Cerebellar nuclear complex (tissue), 1 donor: ENCODE results near the gene MYG1.
A peak's percentile ranks its signal among the peaks of the same experiment; 100 is the strongest.
"Not testable (repeated sequence)": the region's sequence is repeated elsewhere in the genome, so short reads cannot be mapped to it uniquely, and the experiment has no call there.

Experiments
- DNase-seq, 2 experiments: peaks; one replicate each; lab custom pipeline; 2025; lab: John Stamatoyannopoulos, UW

Gene MYG1

DNA sequence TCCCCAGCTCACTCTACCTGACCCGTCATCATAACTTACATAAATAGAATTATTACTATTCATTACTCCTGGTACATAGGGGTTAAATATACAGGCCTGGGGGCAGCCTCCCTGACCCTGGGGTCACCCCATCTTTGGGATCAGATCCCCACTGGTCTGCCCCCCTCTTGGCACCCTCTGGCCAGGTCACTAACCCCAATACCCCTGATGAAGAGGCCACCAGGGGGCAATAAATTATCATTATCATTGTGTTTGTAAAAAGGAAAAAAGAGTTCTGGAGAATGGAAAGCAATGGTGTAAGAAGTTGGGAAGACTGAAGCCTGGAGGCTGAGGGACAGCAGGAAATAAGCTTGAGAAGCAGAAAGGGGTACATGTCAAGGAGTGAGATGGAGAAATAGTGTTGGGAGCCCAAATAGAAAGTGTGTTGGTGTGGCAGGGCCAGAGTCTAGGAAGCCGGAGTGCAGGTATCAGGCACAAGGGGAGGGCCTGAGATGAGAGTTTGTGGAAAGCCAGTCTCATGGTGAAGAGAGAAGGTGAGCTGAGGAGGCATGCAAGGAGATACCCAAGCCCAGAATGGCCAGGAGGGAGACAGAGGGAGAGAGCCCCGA lies 28.0 kb downstream of the MYG1 start:
- DNase-seq, result no peak

DNA sequence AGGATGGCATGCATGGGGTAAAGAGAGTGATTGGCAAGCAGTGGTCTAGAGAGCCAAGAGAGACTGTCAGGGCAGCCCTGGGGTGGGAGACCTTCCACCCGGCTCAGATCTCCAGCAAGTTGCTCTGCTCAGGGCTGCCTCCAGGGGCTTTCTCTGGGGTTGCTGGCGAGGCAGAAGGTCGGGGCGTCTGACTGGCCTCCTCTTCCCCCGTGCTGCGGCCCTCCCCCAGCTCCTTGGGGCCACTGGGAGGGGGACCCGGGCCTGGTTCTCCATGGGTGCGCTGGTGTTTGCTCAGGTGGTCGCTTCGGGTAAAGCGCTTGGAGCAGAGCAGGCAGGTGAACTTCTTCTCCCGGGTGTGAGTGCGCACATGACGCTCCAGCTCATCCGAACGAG lies 28.5 kb downstream of the MYG1 start:
- DNase-seq, result no peak

DNA sequence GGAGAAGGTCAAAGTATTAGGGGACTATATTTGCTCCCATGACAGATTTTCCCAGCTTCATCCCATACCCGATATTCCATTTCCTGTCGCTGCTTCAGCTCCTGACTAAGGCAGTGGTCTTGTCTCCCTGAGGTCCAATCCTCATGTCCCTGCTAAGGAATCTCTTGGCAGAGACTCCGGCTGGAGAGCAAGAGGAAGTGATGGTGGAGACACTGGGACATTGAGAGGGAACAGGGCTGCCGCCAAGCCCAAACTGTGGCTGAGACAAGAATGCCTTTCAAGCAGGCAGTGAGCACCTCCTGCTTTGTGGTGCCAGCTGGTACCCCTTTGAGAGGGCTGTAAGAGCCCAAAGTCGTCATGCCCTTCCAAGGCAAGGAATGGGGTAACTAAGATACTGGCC lies 31.2 kb downstream of the MYG1 start:
- no peak for DNase-seq

DNA sequence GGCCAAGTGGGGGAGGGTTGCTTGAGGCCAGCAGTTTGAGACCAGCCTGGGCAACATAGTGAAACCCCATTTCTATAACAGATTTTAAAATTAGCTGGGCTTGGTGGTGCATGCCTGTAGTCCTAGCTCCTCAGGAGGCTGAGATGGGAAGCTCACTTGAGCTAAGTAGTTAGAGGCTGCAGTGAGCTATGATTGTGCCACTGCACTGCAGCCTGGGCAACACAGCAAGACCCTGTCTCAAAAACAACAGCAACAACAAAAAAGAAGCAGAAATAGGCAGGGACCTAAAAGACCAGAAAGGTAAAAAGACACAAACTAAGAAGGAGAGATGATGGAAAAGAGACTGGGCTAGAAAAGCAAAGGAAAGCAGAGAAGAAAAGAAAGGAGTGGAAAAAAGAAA lies 32.8 kb downstream of the MYG1 start:
- DNase-seq, result not testable (repeated sequence)

DNA sequence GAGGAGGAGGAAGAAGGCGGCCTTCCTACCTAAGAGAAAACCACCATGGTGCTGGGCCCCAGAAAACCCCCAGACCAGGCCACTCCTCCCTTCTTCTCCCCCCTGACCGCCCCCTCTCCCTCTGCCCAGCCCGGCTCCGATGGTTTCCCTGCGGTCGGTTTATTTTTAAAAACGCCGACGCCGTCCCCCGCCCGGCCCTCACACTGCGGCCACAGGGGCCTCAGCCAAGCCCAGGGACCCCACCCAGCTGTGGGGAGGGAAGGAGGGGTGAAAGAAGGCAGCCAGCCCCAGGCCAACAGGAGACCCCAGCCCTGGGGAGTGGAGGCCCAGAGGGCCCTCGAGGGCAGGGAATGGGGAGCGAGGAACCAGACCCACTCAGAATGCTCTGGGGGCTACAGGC lies 33.2 kb downstream of the MYG1 start:
- no peak for DNase-seq

DNA sequence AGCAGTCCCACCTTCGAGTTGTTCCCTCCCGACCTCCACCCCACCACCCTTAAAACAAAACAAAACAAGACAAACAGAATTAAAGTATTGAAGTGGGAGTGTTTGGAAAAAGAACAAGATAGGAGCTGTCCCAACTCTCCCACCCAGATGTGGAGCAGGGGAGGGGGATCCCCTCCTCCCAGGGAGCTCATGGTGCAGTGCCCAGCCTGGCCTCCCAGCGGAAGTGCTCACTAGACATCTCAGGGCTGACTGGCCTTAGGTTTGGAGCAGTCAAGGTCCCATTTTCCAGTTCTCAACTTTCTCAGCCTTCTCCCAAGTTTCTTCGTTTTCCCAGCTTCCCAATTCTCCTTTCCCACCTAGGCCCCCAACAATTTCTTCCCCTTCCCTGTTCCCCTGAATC lies 33.8 kb downstream of the MYG1 start:
- no peak for DNase-seq

DNA sequence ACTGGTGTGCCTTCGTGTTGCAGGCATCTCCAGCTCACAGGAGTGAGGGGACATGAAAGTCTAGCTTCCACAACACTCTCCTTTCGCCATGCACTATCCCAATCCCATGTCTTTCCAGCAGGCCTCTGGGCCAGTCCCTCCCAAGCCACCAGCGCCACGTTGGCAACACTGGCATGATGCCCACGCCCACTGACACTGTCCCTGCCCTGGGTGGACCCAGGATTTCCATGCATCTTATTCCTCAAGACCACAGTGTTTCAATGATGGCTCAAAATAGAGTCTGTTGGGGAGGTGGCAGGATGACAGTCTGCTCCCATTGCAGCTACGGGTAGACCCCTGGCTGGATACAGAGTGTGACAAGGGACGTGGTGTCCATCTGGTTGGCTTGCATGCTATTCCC lies 34.4 kb downstream of the MYG1 start:
- DNase-seq, result no peak

DNA sequence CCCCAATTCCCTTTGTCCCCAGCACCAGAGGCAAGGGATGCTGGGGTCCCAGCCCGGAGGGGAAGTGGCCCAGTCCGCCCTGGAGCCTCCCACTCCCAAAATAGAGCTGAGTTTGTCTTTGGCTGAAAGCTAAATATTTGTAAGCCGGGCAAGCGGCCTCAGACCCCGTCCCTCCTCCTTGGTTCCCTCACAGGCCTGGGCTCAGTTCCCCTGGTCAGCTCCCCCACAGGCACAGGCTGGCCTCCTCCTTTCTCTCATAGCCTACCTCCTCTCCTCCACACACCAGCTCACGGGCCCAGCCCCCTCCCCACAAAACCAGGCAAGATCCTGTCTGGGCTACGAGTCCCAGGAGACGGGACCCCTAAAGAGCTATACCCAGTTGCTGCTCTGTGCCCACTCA lies 35.3 kb downstream of the MYG1 start:
- DNase-seq, result no peak

DNA sequence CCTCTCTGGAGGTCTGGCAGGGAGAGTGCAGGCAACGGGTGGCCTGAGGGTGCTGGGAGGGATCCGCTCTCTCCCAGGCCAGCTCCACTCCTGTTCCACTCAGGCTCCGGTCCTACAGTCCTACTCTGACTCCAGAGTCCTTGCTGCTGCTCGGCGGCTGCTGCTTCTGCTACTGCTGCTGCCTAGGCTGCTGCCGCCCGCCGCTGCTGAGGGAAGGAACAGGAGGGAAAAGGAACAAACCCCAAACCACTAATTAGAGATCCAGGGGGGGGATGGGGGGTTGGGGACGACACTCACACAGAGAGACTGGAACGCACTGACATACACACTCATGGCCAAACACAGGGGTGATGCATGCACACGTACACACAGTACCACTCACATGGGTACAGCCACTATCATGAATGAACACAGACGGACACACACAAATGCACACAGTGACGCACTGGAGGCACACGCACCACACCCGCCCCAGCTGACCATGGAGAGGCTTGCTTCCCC lies 36.7 kb downstream of the MYG1 start, which contains the start of gene SP7:
Gene SP7 (minus strand): TSS at position 174 of the 501 bp plus-strand sequence. CDS start 708 bp downstream, outside the sequence.
- no peak for DNase-seq

DNA sequence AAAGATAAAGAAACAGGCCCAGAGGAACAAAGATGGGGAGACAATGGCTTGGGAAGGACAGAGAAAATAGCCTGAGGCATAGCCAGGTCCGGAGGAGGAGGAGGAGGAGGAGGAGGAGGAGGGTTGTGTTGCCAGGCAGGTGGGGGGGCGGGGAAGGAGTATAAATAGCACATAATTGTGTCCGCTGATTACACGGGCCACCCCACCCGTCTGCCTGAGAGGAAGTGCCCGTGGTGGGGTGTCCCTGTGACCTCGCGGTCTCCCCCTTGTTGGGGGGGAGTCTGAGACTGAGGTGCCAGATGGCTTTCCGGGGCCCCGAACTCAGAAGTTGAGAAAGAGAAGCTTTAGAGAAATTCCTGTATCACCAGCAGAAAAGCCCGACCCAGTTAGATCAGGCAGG lies 38.5 kb downstream of the MYG1 start:
- no peak for DNase-seq

DNA sequence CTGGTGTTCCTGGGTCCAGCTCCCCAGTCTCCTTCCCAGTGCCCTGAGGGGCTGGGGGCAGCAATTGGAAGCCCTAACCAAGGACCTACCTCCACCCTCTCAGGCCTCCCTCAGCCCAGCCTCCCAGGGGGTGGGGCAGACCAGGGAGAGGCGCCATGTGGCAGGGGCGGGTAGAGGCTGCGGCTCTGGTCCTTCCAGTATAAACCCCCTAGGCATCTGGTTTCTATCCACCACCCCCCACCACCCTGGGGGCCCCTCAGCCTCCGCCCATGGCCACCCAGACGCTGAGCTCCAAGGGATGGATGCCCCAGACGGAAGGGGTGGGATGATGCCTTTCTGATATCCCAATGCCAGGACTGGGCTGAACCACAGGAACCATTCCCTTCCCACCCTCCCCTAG lies 39.4 kb downstream of the MYG1 start:
- DNase-seq, result no peak

DNA sequence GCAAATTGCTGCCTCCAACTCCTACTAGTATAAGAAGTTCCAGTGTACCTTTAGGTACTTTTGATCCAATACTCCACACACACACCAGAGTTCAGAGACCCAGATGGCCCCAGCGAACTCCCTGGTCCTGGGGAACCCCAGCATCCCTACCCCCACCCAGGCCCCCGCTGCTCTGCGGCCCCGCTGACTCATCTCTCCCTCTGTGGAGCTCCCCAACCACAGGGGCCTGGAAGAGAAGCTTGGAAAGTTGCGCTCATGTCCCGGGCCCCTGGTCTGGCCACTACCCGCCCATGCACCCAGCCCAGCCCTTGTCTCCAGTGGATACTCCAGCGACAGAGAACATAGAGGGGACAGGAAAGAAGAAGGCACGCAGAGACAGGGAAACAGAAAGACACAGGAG lies 40.9 kb downstream of the MYG1 start:
- DNase-seq, result no peak

DNA sequence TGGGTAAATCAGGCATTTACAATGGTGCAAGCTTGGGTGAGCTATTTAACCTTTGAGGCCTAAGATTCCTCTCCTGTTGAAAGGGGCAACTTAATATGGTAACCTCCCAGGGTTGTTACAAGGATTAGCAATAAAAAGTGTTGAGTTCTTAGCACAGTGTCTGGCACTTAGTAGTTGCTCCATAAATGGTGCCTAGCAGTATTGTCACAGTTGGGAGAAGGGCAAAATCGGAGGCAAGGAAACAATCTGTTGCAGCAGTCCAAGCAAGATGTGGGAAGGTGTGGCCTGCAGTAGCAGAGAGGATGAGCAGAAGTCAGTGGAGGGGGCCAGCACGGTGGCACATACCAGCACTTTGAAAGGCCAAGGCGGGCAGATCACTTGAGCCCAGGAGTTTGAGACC lies 44.0 kb downstream of the MYG1 start:
- no peak for DNase-seq

DNA sequence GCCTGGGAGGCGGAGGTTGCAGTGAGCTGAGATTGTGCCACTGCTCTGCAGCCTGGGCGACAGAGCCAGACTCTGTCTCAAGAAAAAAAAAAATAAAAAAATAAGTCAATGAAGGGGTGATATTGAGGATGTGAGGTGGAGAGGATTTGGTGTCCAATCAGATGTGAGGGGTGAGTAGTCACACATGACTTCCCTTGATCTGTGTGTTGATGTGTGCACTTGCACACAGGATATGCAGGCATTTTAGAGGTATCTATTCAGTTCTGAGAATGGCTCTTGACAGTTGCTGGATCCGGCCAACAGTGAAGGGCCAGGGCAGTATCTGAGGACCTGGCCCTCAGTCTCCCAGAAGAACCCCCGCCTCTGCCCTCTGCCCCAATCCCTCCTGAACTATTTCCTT lies 44.5 kb downstream of the MYG1 start:
- no peak for DNase-seq

DNA sequence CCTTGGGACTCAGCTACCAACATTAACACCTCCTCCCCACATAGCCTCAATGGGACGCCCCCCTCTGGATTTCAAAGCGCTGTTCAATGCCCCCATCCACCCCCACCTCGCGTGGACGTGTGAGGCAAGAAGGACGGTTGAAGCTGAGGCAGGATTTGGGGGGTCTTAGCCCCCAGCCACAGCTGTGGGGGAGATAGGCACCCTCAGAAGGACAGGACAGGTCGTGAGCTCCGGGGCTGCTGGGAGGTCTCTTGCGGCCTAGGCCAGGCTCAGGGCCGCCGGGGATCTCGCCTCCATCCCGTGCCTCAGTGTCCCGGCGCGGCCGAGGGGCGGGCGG lies 45.0 kb downstream of the MYG1 start:
- DNase-seq, result no peak

DNA sequence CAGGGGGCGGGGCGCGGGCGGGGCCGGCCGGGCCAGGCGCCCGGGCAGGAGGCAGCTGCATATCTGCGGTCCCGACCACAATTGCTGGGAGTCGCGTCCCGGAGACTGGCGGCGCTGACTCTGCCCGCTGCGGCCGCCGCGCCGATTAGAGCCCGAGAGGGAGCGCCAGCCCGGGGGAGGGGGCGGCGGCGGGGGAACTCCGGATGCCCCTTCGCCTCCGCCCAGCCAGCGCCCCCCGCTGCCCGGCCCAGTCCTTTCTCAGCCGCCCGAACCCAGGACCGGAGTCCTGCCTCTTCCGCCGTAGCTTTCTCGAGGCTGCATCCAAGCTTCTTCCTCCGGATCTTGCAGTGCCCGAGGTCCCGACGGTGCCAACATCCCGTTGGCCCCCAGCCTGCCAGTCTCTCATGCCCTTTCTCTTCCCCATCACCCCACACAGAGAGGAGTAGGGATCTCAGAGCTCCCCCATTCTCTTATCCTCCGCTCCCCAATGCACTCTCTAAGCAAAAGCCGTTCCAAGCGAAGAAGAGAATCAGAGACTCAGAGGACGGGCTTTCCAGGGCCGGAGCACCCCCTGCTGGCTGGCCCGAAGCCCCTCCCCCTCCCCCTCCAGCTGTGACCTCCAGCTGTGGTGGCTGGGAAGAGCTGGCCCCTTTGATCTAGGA lies 45.5 kb downstream of the MYG1 start:
- DNase-seq, result no peak

DNA sequence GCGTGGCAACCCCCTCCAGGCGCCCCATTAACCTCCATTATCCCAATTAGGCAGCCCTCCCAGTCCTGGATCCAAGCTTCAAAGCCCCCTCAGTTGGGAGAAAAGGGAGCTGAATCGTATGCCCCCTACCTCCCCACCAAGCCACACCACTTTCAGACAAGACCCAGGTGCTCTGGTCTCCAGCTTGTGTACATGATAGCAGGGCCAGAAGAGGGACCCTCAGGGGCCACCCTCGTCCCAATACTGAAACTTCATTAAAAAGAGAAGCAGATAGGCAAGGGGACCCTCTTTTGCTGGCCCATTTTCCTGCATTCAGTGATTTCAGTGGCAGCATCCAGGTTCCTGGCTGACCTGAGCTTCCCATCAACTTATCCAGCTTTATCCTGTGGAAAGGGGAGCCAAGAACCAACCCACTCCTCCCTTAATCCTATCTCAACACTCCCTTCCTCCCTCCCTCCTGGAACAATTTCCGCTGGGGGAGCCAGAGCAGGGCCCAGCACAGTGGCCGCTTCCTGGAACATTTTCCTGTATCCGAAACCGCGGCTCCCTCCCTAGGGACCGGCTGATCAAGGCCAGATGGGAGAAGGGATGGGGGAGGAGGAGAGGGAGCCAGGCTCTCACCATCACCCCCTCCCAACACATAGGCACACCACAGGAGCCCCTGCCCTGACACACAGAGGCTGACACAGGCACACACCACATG lies 46.1 kb downstream of the MYG1 start:
- DNase-seq, result no peak

DNA sequence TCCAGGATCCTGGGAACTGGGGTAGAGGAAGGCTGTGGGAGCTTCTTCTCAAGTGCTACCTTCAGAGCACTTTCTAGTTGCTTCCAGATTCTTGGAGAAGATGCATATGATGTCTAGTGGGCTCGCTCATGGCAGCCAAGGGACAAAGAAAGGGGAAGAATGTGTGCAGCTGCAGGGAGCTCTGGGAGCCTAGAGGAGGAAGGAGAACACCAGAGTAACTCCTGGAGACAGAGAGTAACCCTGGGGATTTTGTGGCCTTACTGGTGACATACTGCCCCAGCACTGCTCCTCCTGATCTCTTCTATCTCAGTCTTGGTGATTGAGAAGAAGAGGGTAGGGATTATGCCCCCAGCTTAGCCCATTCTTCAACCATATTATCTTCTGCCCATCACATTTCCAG lies 47.0 kb downstream of the MYG1 start:
- no peak for DNase-seq

DNA sequence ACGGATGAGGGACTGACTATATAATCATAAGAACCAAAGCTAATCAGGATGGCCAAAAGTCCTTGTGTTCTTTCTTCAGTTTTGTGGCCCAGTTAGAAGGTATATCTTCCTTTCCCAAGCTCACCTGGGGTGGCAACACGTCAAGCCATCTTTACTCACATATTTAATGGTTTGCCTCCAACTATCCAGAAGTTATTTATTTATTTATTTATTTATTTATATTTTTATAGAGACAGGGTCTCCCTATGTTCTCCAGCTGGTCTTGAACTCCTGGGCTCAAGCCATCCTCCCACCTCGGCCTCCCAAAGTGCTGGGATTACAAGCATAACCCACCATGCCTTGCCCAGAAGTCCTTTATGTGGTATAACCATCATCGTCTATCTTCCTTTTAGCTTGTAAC lies 48.4 kb downstream of the MYG1 start:
- no peak for DNase-seq

DNA sequence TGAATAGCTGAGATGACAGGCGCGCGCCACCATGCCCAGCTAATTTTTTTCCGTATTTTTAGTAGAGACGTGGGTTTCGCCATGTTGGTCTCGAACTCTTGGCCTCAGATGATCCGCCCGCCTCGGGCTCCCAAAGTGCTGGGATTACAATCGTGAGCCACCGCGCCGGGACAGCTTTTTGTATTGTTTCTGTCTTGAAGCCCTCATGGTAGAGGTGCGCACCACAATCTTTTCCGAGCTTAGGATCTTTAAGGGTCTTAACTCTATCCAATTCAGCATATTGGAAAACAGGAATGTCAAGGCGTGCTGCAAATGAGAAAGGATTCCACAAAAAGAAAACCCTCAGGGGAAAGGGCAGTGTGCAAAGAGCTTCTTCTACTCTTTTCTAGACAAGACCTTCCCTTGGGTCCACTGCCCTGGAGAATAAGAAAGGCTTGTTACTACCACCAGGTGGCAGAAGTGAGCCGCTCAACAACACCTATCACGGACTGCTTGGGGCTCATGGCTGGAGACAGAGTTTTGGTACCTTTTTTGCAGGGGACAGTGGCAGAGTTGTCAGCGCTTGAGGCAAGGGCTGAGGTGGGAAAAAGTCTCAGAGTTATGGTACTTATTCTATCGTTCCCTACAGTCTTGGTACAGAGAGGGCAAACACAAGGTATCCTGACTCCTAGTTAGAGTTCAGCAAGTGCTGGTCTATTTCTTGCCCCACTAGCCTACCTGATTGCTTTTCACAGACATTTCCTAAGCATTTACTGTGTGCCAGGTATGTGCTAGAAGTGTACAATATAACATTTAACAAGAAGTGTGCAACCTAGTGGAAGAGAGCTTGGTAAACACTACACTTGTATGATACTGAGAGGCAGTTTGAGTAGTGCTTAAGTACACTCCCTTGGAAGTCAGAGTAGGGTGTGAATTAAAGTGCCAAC lies 53.1 kb downstream of the MYG1 start:
- peak in 1 of 2 experiments; percentile 70 for DNase-seq

DNA sequence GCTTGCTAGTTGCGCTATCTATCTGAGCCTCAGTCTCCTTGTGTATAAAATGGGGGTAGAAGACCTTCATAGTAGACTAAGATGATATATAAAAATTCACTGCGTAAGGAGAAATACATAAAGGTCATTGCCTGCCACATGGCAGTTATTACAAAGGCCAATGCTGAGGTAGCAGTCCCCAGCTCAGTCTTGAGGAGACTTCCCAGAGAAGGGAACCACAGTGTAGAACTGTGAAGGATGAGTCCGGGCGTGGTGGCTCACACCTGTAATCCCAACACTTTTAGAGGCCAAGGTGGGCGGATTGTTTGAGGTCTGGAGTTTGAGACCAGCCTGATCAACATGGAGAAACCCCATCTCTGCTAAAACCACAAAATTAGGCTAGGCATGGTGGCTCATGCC lies 53.8 kb downstream of the MYG1 start:
- no peak for DNase-seq

DNA sequence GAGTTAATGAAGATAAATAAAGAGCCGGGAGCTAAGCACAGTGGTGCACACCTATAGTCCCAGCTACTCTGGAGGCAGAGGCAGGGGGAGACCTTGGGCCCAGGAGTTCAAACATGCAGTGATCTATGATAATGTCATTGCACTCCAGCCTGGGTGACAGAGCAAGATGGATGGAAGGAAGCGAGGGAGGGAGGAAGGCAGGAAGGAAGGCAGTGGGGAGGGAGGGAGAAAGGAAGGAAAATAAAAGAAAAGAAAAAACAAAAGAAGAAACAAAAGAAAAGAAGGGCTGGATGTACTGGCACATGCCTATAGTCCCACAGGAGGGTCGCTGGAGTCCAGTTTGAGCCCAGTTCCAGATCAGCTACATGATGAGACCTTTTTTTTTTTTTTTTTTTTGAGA lies 55.6 kb downstream of the MYG1 start:
- no peak for DNase-seq
